Activated CD8-positive, alpha-beta T cell treated with anti-CD3 and anti-CD28 coated beads, Interleukin-2, amount 10 ng/mL, durations not matched to agents 7 days and 5 days (primary cell): ENCODE measurements around the gene SRSF3. TPM values are rescaled to one million over a fixed set of nuclear protein-coding genes. Genes with fewer than 3 reads are reported as not detected.

Experiments
- ATAC-seq: fragments of 150-1000 bp; cut with Tn5 transposase; one replicate; pipeline ENCODE4 v1.10.0; 2021; ENCODE audit warnings: moderate library complexity
- CTCF ChIA-PET: fragments of 350-600 bp; sonication (Branson Sonifier 250); formaldehyde crosslinking; loops from one replicate; lab custom pipeline; 2021; ENCODE audit warnings: antibody characterized with exemption; lab: Charles Lee
- POLR2A ChIA-PET: fragments of 350-600 bp; sonication (Branson Sonifier 250); formaldehyde crosslinking; loops from one replicate; lab custom pipeline; 2021; ENCODE audit warnings: antibody characterized with exemption; lab: Charles Lee
- DNase-seq: peaks from one replicate; pipeline ENCODE4 v3.0.0-alpha.2; 2020
- H3K27ac Mint-ChIP-seq: one replicate; pipeline ENCODE4 v1.8.0; 2021; ENCODE audit warnings: mild to moderate bottlenecking, mixed read lengths
- H3K27me3 Mint-ChIP-seq: one replicate; pipeline ENCODE4 v1.8.0; 2021; ENCODE audit warnings: low read depth, mixed read lengths
- H3K36me3 Mint-ChIP-seq: one replicate; pipeline ENCODE4 v1.8.0; 2021; ENCODE audit warnings: low read depth, mixed read lengths
- H3K4me1 Mint-ChIP-seq: one replicate; pipeline ENCODE4 v1.8.0; 2021; ENCODE audit warnings: low read depth, mixed read lengths
- H3K4me3 Mint-ChIP-seq: one replicate; pipeline ENCODE4 v1.8.0; 2021; ENCODE audit warnings: mild to moderate bottlenecking, mixed read lengths
- H3K9me3 Mint-ChIP-seq: one replicate; pipeline ENCODE4 v1.8.0; 2022; ENCODE audit warnings: mixed read lengths; ENCODE audit not compliant: insufficient read depth
- total RNA-seq, 2 experiments: library from RNA; stranded (reverse); gene quantifications; one replicate each; pipeline ENCODE4 v1.2.3, GENCODE V29; 2021

The SRSF3 gene
- total RNA-seq, 2 experiments from 2014 or later: 482 to 509 TPM

GRCh38 chr6:36636687-36637418 is 42.7 kb downstream of the SRSF3 start:
- Mint-ChIP-seq H3K4me1 (no peaks in the 10 kb centered on the region), H3K27ac (no peak overlapping the region), H3K27me3 (no peaks in the 10 kb centered on the region), H3K4me3 (no peak overlapping the region), H3K9me3 (no peaks in the 10 kb centered on the region), H3K36me3 (no peaks in the 10 kb centered on the region)
- DNase-seq (no peak), ATAC-seq (no peak)
- CTCF ChIA-PET: no interaction called here
- POLR2A ChIA-PET: no interaction called here

DNA sequence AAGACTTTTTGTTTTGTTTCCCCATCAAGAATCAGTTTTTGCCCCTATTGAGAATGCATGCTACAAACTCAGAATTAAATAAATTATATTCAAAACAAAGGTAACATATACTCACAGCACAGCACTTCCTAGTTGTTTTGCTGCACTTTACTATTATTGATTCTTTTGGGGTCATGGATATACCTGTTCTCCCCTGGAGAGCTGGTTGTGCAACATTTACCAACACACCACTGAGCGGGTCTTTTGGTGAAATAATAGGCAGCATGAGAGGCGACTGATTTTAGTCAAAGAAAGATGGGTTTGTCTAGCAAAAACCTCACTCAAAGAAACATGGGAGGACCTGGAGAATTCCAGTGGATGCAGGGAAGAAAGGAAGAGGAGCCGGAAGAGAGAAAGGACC is 44.4 kb downstream of the SRSF3 start:
- H3K4me1 Mint-ChIP-seq: no peaks in the 10 kb centered on the region
- H3K27ac Mint-ChIP-seq: no peak overlapping the region
- CTCF ChIA-PET: no interaction called here
- POLR2A ChIA-PET: no interaction called here
- DNase-seq: no peak
- no peaks in the 10 kb centered on the region for H3K9me3 Mint-ChIP-seq
- H3K4me3 Mint-ChIP-seq: no peak overlapping the region
- H3K36me3 Mint-ChIP-seq: no peaks in the 10 kb centered on the region
- H3K27me3 Mint-ChIP-seq: no peaks in the 10 kb centered on the region
- no peak for ATAC-seq

DNA sequence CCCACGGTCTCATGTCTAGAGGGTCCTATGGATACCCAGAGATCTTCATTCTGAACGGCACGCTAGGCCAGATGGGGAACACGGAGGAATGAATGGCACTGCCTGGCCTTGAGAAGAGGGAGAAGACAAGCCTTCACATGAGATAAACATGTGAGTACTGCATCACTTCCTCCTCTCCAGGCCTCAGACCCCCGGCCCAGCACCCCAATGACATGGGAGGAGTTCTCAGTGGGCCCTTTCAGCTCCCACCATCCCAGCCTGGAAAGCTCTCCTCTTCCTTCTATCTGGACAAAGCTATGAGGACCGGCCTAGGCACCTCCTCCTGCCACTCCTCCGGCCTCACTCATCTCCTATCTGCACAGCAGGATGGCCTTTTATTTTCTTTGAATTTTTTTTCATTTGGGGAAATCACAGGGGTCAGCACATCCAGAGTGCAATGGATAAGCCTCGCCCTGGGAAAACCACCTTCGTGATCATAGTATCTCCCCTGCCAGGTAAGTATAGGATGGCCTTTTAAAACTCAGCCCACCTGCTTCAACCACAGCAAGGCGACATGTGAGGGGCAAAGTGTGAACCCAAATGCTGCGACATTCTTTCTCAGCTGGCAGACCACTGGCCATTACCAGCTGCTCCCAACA is 45.1 kb downstream of the SRSF3 start:
- no peaks in the 10 kb centered on the region for H3K36me3 Mint-ChIP-seq
- H3K27ac Mint-ChIP-seq: no peak overlapping the region
- ChIA-PET CTCF (no interaction called here), POLR2A (no interaction called here)
- no peak for ATAC-seq
- H3K4me1 Mint-ChIP-seq: no peaks in the 10 kb centered on the region
- H3K9me3 Mint-ChIP-seq: no peaks in the 10 kb centered on the region
- no peak for DNase-seq
- no peaks in the 10 kb centered on the region for H3K27me3 Mint-ChIP-seq
- H3K4me3 Mint-ChIP-seq: no peak overlapping the region

GRCh38 chr6:36641543-36641942 is 47.4 kb downstream of the SRSF3 start:
- POLR2A ChIA-PET: no interaction called here
- ATAC-seq: no peak

DNA sequence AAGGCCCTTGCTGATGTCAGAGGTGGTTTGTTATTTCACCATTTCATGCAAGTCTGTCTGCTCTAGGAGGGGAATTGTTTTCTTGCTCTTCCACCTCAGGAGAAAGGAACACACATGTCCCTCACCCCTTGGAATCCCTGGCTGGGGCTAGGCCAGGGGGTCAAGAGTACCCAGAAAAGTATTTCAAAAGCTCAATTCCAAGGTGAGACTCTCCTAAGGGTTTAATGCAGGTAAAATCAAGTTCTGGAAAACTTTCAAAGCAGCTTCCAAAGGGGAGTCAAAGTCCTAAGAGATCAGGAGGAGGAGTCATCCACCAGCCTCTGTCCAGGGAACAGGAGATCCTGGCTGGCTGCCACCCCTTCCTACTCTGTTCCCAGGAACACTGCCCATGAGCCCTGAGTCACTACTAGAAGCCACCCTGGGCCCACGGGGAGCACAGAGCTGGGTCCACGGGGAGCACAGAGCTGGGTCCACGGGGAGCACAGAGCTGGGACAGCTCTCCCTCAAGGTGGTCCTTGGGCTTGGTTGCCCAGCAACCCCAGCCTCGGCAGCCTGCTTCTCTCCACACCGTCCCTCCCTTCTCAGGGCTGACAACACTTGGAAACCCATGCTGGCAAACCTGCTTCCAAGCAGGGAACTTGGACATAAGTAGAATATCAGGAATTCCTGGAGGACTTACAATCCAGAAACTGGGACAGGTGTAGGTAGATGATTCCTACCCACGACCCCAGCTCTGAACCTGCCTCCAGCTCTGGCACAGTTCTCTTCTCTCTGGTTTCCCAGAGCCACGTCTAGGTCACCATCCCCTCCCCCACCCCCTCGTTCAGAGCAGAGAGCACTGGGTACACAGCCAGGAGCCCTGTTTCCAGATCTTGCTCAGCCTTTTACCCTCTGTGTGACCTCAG is 49.0 kb downstream of the SRSF3 start:
- ChIA-PET POLR2A (no interaction called here), CTCF (interaction anchor here (1.4 to 1.6 kb wide), 3 partner anchors 8 to 121 kb away, joined by 3 to 6 read pairs (median 3); no protein-coding TSS in a partner anchor)
- Mint-ChIP-seq H3K36me3 (no peaks in the 10 kb centered on the region), H3K9me3 (no peaks in the 10 kb centered on the region), H3K27me3 (peaks cover 5% of the 10 kb centered on the region), H3K4me1 (no peaks in the 10 kb centered on the region), H3K4me3 (no peak overlapping the region), H3K27ac (no peak overlapping the region)
- DNase-seq (no peak), ATAC-seq (no peak)

More at GRCh38 chr6:36641543-36641942, 47.4 kb downstream of the SRSF3 start:
- Mint-ChIP-seq H3K4me1 (no peaks in the 10 kb centered on the region), H3K9me3 (no peaks in the 10 kb centered on the region), H3K4me3 (no peak overlapping the region), H3K36me3 (no peaks in the 10 kb centered on the region), H3K27ac (no peak overlapping the region), H3K27me3 (peaks cover 2% of the 10 kb centered on the region)
- no peak for DNase-seq
- CTCF ChIA-PET: interaction anchor here (0.6 to 1.6 kb wide), 2 partner anchors 17 to 83 kb away, joined by 3 read pairs; no protein-coding TSS in a partner anchor

DNA sequence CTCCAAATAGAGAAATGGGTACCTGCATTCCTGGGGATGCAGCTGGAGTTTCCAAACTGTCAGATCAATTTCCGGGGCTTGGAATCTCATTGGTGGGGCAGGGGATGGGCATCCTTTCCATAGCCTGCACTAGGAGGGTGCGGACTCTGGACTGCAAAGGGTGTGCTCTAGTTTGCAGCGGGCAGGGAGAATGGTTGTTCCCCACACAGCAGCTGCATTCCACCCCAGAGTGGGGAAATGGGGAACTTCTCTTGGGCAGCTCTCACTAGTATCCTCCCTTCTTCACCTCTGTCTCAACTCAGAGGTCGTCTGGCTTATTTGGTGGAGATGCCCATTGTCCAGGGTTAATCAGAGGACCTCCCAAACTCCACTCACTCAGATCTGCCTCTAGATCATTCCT is 49.8 kb downstream of the SRSF3 start:
- DNase-seq: no peak
- Mint-ChIP-seq H3K36me3 (no peaks in the 10 kb centered on the region), H3K4me3 (no peak overlapping the region), H3K9me3 (no peaks in the 10 kb centered on the region), H3K27me3 (peaks cover 5% of the 10 kb centered on the region), H3K27ac (no peak overlapping the region), H3K4me1 (no peaks in the 10 kb centered on the region)
- ChIA-PET CTCF (interaction anchor here (1.4 to 1.6 kb wide), 2 partner anchors 24 to 120 kb away, joined by 3 read pairs; no protein-coding TSS in a partner anchor), POLR2A (interaction anchor here (0.6 kb wide), 1 partner anchor 425 kb away, joined by 3 read pairs; no protein-coding TSS in a partner anchor)
- no peak for ATAC-seq

- H3K27me3 Mint-ChIP-seq: peaks cover 25% of the 10 kb centered on the region
- H3K36me3 Mint-ChIP-seq: no peaks in the 10 kb centered on the region
- CTCF ChIA-PET: no interaction called here
- no peaks in the 10 kb centered on the region for H3K4me1 Mint-ChIP-seq
- ATAC-seq (no peak), DNase-seq (no peak)
- H3K27ac Mint-ChIP-seq: no peak overlapping the region
- POLR2A ChIA-PET: no interaction called here
- no peaks in the 10 kb centered on the region for H3K9me3 Mint-ChIP-seq
- H3K4me3 Mint-ChIP-seq: no peak overlapping the region
These were observed 54.9 kb downstream of the SRSF3 start for GRCh38 chr6:36649086-36649485.

- Mint-ChIP-seq H3K27ac (no peak overlapping the region), H3K4me1 (no peaks in the 10 kb centered on the region), H3K4me3 (no peak overlapping the region), H3K36me3 (no peaks in the 10 kb centered on the region), H3K9me3 (no peaks in the 10 kb centered on the region), H3K27me3 (peaks cover 27% of the 10 kb centered on the region)
- ATAC-seq: no peak
- CTCF ChIA-PET: no interaction called here
- no peak for DNase-seq
- POLR2A ChIA-PET: no interaction called here
These were observed 55.7 kb downstream of the SRSF3 start for GRCh38 chr6:36649701-36650484.

- no peak for ATAC-seq
- no peaks in the 10 kb centered on the region for H3K9me3 Mint-ChIP-seq
- no peak overlapping the region for H3K4me3 Mint-ChIP-seq
- H3K4me1 Mint-ChIP-seq: no peaks in the 10 kb centered on the region
- no peak for DNase-seq
- H3K27me3 Mint-ChIP-seq: peaks cover 32% of the 10 kb centered on the region
- H3K27ac Mint-ChIP-seq: no peak overlapping the region
- no peaks in the 10 kb centered on the region for H3K36me3 Mint-ChIP-seq
- CTCF ChIA-PET: interaction anchor here (0.8 to 2.5 kb wide), 3 partner anchors 8 to 109 kb away, joined by 5 to 11 read pairs (median 6); no protein-coding TSS in a partner anchor
- POLR2A ChIA-PET: no interaction called here
These were observed 56.8 kb downstream of the SRSF3 start for GRCh38 chr6:36650848-36651478.

- no peak for ATAC-seq
- H3K4me3 Mint-ChIP-seq: no peak overlapping the region
These were observed 57.7 kb downstream of the SRSF3 start for GRCh38 chr6:36651659-36652379.

More at GRCh38 chr6:36651659-36652379, 57.7 kb downstream of the SRSF3 start:
- no peaks in the 10 kb centered on the region for H3K9me3 Mint-ChIP-seq
- ChIA-PET CTCF (interaction anchor here (2.2 to 2.5 kb wide), 2 partner anchors 36 to 108 kb away, joined by 5 to 11 read pairs; no protein-coding TSS in a partner anchor), POLR2A (no interaction called here)
- no peaks in the 10 kb centered on the region for H3K36me3 Mint-ChIP-seq
- DNase-seq: no peak
- no peaks in the 10 kb centered on the region for H3K4me1 Mint-ChIP-seq
- no peak overlapping the region for H3K27ac Mint-ChIP-seq
- H3K27me3 Mint-ChIP-seq: peaks cover 36% of the 10 kb centered on the region
